Activated CD8-positive, alpha-beta memory T cell treated with anti-CD3 and anti-CD28 coated beads, Interleukin-2, amount 50 U/mL, for 24 hours (primary cell): ENCODE measurements around the gene COL4A2.

Experiments used
- DNase-seq: peaks from one replicate; pipeline ENCODE4 v3.0.0-alpha.2; 2020; ENCODE audit errors: extremely low read depth

Gene COL4A2

DNA sequence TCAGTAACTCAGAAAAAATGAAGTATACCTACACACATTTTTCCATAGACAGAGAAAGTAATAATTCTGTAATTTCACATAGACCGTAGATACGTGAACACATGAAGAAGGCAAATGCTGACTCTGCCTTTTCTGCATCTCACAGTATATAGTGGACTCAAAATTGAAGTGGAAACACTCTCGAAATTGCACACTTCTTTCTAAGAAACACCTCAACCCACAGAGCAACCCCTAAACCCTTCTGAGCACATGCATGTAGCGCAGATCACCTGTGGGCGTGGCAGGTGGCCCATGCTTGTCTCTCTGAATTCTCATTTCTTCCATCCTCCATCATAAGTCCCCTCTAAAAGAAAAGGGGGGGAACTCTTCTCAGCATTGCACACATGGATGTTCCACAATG, 34.9 kb upstream of the COL4A2 start:
- DNase-seq, result no peak

DNA sequence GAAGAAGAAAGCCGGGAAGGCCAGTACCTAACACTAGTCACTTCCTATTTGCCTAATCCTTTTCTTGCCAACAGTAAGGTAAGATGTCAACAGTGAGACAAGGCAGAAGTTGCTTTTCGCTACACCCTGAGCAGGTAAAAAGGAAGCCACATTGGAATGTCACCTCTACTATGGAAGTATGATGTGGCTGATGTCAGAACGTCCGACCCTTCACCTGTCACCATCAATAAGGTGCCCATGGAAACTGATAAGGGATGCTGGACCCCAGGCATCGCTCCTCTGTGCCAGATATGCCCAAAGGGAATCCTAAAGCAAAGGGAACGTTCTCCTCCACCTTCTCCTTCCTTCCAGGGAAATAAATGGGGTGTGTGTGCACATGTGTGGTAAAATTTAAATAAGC, 34.4 kb upstream of the COL4A2 start:
- no peak for DNase-seq

DNA sequence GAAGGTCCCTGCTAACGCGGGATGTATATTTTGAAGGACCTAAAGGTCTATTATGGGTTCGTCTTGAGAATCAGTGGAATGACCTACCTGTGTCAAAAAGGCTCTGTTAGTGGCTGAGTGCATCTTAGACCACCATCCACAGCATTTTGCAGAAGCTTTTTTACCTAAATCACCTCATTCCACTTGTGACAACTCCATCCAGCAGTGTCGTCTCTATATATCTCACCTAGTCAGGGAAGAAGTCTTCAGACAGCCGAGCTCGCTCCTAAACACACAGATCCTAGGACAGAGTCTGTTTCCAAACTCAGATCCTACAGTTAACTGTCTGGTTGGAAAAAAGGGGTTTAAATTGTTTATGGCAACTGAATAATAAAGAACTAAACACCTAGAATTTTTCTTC, 33.8 kb upstream of the COL4A2 start:
- no peak for DNase-seq

DNA sequence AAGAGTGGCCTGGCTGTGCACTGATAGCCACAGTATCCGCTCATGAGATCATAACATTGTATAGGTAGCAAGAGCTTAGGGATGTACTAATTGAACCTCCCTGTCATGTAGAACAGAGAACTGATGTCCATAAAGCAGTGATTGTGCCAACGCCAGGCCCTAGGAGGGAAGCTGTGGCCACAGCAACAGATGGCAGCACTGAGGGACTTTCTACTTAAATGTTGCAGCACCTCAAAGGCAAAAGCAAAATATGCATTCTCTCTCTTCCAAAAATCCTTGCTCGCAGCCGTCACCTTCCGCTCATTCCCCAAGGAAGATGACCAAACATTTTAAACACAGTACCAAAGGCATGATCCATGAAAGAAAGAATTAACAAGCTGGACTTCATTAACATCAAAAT, 32.4 kb upstream of the COL4A2 start:
- no peak for DNase-seq

DNA sequence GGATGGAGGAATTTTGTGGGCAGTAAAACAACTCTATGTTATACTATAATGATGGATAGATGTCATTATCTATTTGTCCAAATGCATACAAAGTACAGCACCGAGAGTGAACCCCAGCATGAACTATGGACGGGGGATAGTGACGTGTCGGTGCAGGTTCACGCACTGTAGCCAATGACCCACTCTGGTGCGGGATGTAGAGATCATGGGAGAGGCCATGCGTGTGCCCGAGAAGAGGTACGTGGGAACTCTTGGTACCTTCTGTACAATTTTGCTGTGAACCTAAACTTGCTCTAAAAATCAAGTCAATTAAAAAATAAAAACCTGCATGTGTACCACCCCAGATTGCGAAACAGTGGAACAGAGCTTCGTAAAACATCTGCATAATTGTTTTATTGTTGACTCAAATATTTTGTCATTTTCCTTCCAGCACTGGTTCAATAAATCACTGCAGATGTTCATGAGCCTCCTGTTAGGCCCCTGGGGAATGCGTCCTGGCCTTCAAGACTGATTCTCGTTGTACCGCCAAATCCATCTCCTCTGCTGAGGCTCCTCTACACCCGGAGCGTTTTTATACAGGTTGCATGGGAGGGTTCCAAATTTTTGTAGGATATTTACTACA, 31.0 kb upstream of the COL4A2 start:
- DNase-seq, result no peak

DNA sequence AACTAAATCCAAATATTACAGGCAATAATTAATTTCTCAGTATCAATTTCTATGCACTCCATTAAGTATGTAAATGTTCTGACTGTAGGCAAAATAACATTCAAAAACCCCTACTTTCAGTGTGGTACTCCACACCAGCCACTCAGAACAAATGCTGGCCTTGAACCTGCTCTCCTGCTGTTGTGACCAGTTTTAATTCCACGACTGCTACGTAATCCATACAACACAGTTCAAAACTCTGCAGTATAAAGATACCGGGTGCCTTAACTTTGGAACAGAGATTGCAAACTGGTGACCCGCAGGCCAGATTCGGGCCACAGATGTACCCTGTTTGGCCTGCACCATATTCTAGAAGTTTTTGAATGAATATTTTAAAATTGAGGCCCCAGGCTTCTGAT, 30.5 kb upstream of the COL4A2 start:
- DNase-seq, result no peak

DNA sequence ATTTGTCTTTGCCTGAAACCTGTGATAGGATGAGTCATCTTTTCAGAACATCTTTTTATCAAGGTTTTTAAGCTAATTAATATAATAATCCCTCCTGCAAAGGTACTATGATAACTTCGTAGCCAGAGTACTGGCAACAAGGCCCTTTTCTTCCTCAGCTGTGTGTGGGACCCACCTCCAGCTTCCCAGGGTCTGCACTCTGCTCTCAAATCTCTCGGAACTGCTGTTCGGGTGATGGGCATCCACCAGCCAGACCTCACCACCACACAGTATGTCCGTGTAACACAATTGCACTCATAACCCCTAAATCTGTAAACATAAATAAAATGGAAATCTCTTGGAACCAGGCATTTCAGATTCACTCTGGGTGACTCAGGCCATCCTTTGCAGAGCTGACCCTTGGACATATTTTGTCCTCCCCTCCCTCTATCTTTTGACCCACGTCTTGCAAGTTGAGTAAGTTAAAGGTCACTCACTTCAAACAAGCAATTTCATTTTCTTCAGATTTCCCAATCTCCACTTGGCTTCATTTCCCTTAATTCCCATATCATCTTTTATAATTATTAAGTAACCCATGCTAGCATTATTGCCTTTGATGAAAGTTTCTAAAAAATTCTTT, 29.6 kb upstream of the COL4A2 start:
- DNase-seq, result no peak

DNA sequence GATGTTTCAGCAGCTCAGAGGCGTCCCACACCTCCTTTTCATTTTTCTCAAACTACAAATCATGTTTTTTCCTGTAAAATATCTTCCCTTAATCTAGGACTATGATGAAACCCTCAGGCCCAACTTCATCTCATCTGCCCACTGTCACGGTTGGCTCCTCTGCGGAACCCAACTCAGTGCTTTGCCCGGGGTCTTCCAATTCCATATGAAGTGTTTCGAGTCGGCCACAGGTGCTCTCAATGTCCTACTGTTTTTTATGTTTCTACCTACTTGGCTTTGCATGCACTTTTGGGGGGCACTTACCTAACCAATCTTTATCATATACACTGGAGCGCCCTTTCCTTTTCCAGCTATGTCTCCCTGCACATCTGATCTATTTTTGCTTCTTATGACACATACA, 28.2 kb upstream of the COL4A2 start:
- no peak for DNase-seq

DNA sequence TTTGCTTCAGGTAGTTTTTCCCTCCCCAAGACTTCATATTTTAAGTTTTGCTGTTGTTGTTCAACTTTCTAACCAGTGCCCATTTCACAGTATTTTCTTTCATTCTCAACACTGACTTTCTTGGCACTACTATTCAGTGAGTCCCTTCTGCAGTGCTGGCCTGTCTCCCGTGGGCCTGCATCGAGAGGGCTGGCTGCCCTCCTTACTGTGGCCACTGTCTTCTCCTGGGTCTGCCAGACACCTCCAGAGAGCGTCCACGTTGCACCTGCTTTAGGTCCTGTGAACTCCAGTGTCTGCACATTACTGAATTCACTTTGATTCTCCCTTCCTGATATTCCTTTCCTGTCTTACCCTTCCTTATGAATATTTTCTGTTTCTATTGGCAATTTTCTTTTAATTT, 27.4 kb upstream of the COL4A2 start:
- DNase-seq, result no peak

DNA sequence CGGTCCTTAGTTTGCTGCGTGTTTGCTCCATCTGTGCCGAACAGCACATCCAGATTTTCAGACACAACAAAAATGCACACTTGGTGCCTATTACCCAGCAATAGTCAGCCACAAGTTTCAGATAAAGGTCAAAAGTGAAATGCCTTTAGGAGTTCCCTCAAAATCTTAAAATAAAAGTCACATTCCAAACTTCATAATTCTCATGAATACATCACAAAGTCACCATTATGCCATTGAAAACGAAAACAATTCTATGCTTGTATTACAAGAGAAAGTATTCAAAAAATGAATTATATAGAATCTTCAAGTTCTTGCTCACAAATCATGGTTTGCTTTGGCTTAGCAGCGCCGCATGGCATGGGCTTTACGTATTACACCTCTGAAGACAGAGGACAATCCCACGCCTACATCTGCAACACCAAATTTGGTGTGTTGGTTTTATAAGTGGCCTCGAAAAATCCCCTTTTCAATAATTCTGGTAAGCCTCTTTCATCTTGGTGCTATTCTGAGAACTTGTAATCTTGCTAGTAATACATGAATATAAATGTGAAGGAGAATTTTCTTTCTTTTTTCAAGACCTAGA, 26.8 kb upstream of the COL4A2 start:
- DNase-seq, result no peak

DNA sequence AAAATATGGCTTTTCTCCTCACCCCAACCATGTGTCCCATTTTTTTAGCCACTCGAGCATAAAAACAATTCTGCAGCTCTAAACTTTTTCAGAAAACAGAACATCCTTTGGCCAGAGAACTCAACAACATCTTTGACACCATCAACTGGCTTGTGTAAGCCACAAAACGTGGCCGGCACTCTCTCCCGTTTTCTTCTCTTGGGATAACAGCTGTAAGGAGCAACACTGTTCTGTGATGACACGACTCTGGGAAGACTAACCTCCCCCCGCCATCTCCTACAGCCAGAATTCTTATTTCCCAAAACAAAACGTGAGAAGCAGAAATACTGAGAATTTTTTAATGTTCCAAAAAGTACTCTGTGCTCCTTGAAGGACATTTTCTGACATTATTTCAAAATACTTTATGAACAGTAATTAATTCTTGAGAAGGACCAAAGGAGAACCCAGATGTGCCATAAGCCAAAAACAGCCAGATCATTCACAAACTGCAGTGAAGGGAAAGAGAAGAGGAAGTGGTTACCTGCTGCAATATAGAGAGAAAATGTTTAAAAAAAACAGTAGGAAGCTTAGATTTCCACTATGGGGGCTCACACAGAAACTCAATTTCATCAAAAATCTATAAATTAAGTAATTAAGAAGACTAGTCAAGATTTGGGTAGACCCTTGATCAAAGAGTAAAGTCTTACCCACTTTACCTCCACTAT, 25.9 kb upstream of the COL4A2 start:
- no peak for DNase-seq

DNA sequence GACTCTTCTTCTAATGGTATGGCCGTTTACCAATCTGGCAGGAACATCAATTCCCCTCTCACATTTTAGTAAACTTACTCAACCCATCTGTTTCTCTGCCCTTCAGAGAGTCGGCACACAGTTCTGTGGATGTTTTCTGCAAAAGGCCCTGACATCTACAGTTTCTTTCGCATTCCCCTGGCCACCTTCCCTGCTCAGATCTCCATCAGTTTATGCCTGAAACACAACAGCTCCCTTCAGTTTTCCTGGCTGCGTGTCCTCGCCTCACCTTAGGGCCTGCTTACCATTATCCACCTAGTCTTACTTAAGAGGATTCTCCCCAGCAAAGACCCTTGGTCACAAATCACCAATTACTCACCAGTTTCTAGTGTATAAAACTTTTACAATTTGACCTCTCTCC, 25.3 kb upstream of the COL4A2 start:
- DNase-seq, result no peak

DNA sequence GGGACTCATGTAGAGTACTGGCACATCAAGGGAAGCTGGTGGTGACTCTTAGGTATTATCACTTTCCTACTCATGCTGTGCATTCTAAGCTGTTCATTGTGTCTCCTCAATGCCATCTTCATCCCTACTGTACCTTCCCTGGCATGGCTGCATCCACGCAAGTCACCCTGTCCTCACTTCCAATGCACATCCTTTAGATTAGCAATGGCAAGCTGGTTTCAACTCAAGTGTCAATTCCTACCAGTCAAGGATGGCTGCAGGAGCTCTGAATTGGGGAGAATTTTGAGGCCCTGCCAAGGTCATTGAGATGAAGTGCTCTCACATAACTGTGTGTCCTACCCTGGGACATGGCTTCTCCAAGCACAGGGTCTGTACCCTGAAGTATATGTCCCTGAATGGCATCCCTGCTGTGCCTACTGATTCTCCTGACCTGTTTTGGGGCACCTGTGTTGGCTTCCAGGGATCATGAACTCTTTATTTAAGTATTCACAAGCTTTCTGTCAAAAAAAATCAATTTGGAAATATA, 24.7 kb upstream of the COL4A2 start:
- no peak for DNase-seq

DNA sequence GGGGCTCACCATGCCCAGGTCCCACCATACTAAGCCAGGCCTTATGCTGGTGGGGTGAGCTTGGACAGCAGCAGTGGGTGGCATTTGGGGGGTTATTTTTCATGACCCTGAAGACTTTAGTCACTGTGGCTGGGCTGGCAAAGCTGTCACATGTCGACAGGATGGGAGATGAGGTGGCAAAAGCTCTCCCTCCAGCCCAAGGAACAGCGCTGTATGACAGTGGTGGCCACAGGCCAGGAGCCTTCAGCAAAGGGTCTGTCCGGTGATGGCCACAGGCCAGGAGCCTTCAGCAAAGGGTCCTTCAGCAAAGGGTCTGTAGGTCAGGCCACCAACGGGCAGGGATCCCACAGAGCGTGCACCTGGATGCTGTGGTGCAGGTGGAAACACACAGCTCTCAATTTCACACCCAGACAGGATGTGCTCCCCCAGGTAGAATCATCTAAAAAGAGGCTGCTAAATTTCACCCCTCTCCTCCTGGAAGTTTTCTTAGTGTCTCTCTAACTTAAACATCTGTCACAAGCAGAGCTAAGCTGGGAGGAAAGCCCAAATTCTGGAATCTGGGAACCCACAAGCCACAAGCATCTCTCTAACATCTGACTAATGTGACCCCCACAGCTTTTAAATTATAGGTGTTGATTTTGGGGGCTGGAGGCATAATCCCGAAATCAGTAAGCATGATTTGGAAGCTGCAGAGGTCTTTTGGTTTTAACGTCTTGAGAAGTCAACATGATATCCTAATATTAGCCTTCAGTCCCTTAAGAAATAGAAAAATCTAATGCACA, 23.2 kb upstream of the COL4A2 start:
- no peak for DNase-seq

DNA sequence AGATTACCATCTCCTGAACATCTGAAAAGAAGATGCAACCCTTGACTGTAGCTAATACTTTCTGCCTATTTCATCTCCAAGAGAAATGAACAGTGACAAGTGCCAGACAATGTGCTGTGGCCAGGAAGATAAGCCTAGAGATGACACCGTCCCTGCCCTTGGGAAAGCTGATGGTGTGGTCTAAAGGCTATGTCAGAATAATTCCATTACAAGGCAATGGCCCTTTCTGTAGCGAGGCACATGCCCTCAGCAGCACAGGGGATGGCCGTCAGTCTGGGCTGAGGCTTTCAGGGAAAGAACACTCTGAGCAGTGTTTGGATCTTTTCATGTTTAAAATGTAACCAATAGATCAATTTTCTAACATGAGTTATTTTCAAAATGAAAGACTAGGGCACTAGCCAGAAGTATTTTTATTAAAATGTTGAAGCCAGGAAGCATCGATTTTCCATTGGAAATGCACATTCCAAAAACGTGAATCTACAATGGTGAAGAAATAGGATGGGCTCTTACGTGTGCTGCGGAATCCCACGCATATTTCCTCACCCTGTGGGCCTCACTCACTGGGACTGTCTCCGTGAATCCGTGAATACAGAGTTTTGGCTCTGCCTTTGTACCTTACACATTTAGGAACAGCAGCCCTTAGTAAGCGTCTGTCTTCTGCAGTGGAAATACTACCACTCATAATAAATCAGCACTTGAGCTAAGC, 22.2 kb upstream of the COL4A2 start:
- DNase-seq, result no peak

DNA sequence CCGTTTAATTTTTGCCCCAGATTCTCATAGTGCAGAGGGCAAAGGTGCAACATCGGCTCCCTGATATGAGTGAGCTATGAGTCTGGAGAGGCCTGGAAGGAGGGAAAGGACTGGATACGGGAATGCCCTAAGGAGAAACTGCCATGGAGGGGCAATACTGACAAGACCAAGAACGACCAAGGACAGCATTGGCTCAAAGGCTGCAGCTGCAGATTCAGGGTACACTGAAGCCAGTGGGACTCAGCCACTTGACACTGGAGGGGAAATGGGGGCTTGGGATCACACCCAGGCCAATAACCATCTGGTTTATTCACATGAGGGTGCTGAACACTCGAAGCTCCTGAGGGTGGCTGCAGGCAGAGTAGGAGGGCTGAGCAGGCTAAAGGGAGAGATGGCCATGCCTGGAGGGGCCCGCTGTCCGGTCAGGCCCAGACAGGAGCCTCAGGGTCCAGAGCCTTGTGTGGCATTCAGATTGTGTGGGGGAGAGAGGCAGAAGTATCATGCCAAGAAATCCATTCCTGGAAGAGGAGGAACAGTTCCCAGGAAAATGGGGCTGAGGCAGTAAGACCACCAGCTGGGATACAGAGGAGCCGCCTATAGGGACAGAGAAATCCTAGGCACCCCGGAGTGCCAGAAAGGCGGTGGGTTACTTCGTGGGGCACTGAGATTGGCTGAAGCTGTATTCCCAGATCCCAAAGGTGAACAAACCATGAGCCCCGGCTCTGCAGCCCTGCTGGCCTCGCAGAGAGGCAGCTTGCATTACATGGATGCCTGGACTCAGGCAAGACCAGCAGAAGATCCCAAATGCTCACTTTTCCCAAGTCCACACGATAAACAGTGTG, 20.9 kb upstream of the COL4A2 start:
- no peak for DNase-seq

DNA sequence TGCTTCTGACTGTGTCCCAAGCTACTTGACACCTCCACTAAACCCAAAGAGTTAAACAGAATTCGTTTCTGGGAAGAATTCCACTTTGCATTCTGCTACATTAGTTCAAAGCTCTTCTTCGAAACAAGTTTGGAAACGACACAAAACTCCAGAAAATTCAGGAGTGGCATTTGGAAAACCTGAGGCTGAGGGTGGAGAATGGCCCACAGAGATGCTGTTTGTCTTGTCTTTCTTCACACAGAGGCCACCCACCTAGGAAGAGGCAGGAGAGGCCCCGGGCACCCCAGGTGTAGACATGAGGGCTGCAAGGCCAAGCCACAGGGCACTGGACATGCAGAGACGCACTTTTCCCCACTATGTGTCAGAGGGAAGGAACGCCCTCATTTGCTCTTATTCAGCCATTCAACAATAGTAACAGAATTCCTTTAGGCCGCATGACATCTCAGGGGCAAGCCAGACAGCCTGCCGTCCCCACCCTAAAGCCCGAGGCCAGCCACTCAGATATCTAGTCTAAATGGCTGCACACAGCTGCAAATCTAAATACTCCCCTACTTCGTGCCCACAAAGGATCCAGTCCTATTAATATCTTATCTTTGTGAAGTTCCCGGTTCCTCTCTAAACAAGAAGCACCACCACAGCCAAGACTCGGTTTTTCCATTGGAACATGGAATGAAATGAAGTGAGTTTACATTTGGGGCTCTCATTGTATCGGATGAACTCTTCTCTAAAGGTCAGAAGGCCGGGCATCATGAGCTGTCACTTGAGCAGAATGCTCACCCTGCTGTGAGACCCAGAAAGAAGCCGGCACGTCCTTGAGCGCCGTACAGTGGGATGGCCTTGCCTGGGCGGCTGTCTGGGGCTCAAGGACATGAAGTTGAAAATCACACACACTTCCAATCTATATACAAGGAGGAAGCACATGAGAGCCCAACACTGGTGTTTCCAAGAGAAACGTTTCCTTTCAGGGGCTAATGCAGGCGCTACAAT, 20.0 kb upstream of the COL4A2 start:
- no peak for DNase-seq

DNA sequence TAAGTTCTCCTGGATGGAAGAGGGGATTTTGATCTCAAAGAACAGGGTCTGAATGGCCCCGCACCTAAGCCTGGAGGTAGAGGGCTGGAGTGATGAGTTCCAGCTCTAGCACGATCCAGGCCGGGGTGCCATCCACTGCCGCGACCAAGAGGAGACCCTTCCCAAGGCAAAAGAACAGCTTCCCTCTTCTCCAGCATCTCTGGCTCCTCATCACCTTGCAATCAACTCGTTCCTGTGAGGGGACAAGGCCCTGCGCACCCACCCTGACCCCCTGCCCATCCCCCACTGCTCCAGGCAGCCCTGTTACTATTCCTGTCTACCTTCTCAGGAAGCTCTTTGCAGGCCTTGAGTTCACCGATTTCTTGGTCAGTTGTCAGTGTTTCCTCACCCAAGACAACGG, 17.9 kb upstream of the COL4A2 start:
- DNase-seq, result no peak

DNA sequence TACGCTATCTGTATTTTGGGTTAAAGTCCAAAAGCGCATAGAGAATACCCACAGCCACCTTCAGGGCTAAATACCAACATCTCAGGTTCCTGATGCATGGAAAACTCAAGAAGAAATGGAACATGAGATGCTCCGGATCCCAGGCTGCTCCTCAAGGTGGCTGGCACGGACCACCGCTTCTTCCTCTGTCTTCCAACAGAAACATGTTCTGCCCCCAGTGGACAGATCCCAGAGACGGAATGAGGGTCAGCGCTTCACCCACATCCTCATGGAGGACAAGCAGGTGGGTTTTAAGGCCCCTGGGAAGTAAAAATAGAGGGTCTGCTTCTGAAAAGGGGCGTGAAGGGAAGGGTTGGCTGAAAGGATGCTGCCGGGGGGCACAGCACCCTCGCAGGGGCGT, 17.4 kb upstream of the COL4A2 start:
- DNase-seq, result no peak
